K562 (cell line): Measurements from ENCODE around the gene NACC1. TPM values are rescaled to one million over a fixed set of nuclear protein-coding genes. Genes with fewer than 3 reads are reported as not detected.

Source experiments
- ATAC-seq: fragments of 200-7000 bp; cut with Tn5 transposase; 3 replicates; pipeline ENCODE4 v1.9.1; 2020; ENCODE audit warnings: moderate library complexity
- BruUV-seq: library from RNA; stranded (reverse); fragments of 400-500 nt; replicated peaks from 2 replicates; lab custom pipeline; 2021; lab: Mats Ljungman, UMichigan
- CTCF ChIA-PET: fragments of 300-600 bp; formaldehyde crosslinking; extraction: SDS; loops from one replicate; lab custom pipeline; 2021; ENCODE audit warnings: low intra/inter-chr PET ratio; lab: Yijun Ruan, JAX
- POLR2A ChIA-PET: fragments of 300-600, 350-650 bp; sonication (Branson Sonifier 250); formaldehyde crosslinking; extraction: SDS; loops from one replicate; lab custom pipeline; 2021; ENCODE audit warnings: antibody characterized with exemption, inconsistent platforms; lab: Yijun Ruan, JAX
- DNase-seq, 4 experiments: peaks; one replicate each; pipeline versions ENCODE4 v3.0.0 to v3.0.0-alpha.2; 2011 to 2018; ENCODE audit warnings: low spot score in 3 of 4, mixed read lengths in 3 of 4; ENCODE audit errors: extremely low read depth in 1 of 4
- FAIRE-seq: peaks from 2 replicates; lab custom pipeline; 2011; peaks lifted over from hg19 to GRCh38; lab: Jason Lieb, UNC
- H2AFZ ChIP-seq: 2 replicates; pipeline ENCODE4 v1.6.0; 2011; ENCODE audit warnings: low read depth, low read length, control low read depth, inconsistent platforms
- H3K27ac ChIP-seq: fragments of 200-600 bp; 3 replicates; pipeline ENCODE4 v1.8.0; 2011; ENCODE audit warnings: low read depth, mild to moderate bottlenecking, control low read depth, inconsistent platforms, low read length, moderate library complexity, mixed read lengths; ENCODE audit errors: extremely low read depth
- H3K27me3 ChIP-seq, 2 experiments: fragments of 300-600 bp in 1 of 2; 2 replicates in 1 of 2; 3 replicates in 1 of 2; pipeline versions ENCODE4 v1.6.0 to v1.8.0; 2011; ENCODE audit warnings: inconsistent platforms in 2 of 2, low read length in 2 of 2, mild to moderate bottlenecking in 1 of 2, mixed read lengths in 1 of 2, moderate library complexity in 1 of 2; ENCODE audit not compliant: control insufficient read depth in 2 of 2, insufficient read depth in 2 of 2
- H3K36me3 ChIP-seq: fragments of 300-600 bp; 3 replicates; pipeline ENCODE4 v1.8.0; 2011; ENCODE audit warnings: mild to moderate bottlenecking, low read length, inconsistent platforms; ENCODE audit not compliant: control insufficient read depth, insufficient read depth
- H3K4me1 ChIP-seq, 2 experiments: fragments of 200-600 bp in 1 of 2; replicated peaks in 1 of 2; 2 replicates in 1 of 2; 3 replicates in 1 of 2; pipeline versions ENCODE4 v1.5.1 to v1.8.0; 2011; ENCODE audit warnings: inconsistent platforms in 2 of 2, low read length in 2 of 2, mild to moderate bottlenecking in 1 of 2, mixed read lengths in 1 of 2, moderate library complexity in 1 of 2; ENCODE audit not compliant: control insufficient read depth in 2 of 2, insufficient read depth in 2 of 2
- H3K4me2 ChIP-seq: 2 replicates; pipeline ENCODE4 v1.6.1; 2011; ENCODE audit warnings: low read length, control low read depth, inconsistent platforms, mixed read lengths; ENCODE audit not compliant: insufficient read depth
- H3K4me3 ChIP-seq: fragments of 200-600 bp; sonication (generic), shearing (Covaris generic); 2 replicates; pipeline ENCODE4 v1.5.1; 2016; ENCODE audit warnings: control low read depth, inconsistent platforms
- H3K79me2 ChIP-seq: fragments of 200-600 bp; 3 replicates; pipeline ENCODE4 v1.8.0; 2011; ENCODE audit warnings: low read length, inconsistent platforms; ENCODE audit not compliant: control insufficient read depth, insufficient read depth
- H3K9ac ChIP-seq, 2 experiments: 2 replicates each; pipeline versions ENCODE4 v1.6.0 to v1.6.1; 2011; ENCODE audit warnings: low read depth in 2 of 2, low read length in 2 of 2, control low read depth in 1 of 2, inconsistent platforms in 1 of 2, mild to moderate bottlenecking in 1 of 2, mixed read lengths in 1 of 2; ENCODE audit not compliant: insufficient read depth in 1 of 2
- H3K9me1 ChIP-seq: one replicate; pipeline ENCODE4 v1.6.0; 2011; ENCODE audit warnings: inconsistent platforms, mild to moderate bottlenecking, low read length, moderate library complexity; ENCODE audit not compliant: control insufficient read depth, insufficient read depth
- H3K9me3 ChIP-seq: replicated peaks from 2 replicates; pipeline ENCODE4 v1.5.1; 2011; ENCODE audit warnings: low read depth, low read length, inconsistent platforms; ENCODE audit not compliant: control insufficient read depth, insufficient read depth
- H4K20me1 ChIP-seq: replicated peaks from 2 replicates; pipeline ENCODE4 v1.6.1; 2011; ENCODE audit warnings: low read length, inconsistent platforms, mixed read lengths; ENCODE audit not compliant: control insufficient read depth, insufficient read depth
- EHMT2 ChIP-seq: fragments of 450-650 bp; IDR thresholded peaks from 2 replicates; pipeline ENCODE4 v1.6.1; 2018; ENCODE audit warnings: antibody characterized with exemption
- ETV1 ChIP-seq: fragments of 450-650 bp; conservative IDR thresholded peaks from 2 replicates; pipeline ENCODE4 v1.6.1; 2016; ENCODE audit warnings: missing genetic modification characterization, control low read depth, low read depth, missing compliant biosample characterization
- FOSL1 ChIP-seq: fragments of 200-800 bp; sonication (Bioruptor generic); conservative IDR thresholded peaks from 2 replicates; pipeline ENCODE4 v1.6.1; 2016; ENCODE audit warnings: missing genetic modification characterization, missing compliant biosample characterization
- HIVEP1 ChIP-seq: fragments of 250-450 bp; sonication (Bioruptor Pico); IDR thresholded peaks from 2 replicates; pipeline ENCODE4 v1.4.0; 2020; ENCODE audit warnings: mild to moderate bottlenecking
- KDM2B ChIP-seq: fragments of 250-450 bp; sonication (Bioruptor Pico); IDR thresholded peaks from 2 replicates; pipeline ENCODE4 v1.8.0; 2021; ENCODE audit warnings: mild to moderate bottlenecking, moderate library complexity
- MCM3 ChIP-seq: fragments of 450-650 bp; IDR thresholded peaks from 2 replicates; pipeline ENCODE4 v1.6.1; 2016
- MEF2A ChIP-seq: IDR thresholded peaks from 2 replicates; pipeline ENCODE4 v1.6.1; 2011; ENCODE audit warnings: low read depth, mild to moderate bottlenecking, low read length, moderate library complexity; ENCODE audit not compliant: control insufficient read depth
- NR1H2 ChIP-seq: sonication (generic); formaldehyde crosslinking; IDR thresholded peaks from 2 replicates; pipeline ENCODE4 v1.4.0; 2020; ENCODE audit warnings: mild to moderate bottlenecking, missing genetic modification reagents
- SUPT5H ChIP-seq: fragments of 450-650 bp; IDR thresholded peaks from 2 replicates; pipeline ENCODE4 v1.6.1; 2016
- TEAD4 ChIP-seq, 2 experiments: sonication (generic) in 1 of 2; formaldehyde crosslinking in 1 of 2; IDR thresholded peaks; 2 replicates each; pipeline versions ENCODE4 v1.6.1 to v1.8.0; 2012 to 2022; ENCODE audit warnings: borderline replicate concordance in 1 of 2, inconsistent platforms in 1 of 2, low read length in 1 of 2, mild to moderate bottlenecking in 1 of 2, missing genetic modification reagents in 1 of 2
- ZNF551 ChIP-seq: fragments of 250-450 bp; sonication (Bioruptor Pico); IDR thresholded peaks from 2 replicates; pipeline ENCODE4 v1.5.0; 2021; ENCODE audit warnings: mild to moderate bottlenecking, moderate library complexity
- WGBS: fragments of 100-300 bp; shearing (Covaris generic); methylation state at CpG from one replicate; pipeline ENCODE4 v1.1.6; 2016; ENCODE audit warnings: low coverage, mixed read lengths; ENCODE audit not compliant: insufficient coverage; ENCODE audit errors: missing lambda C conversion rate; 5-methylcytosine and 5-hydroxymethylcytosine counted together
- in situ Hi-C: fragments of 300-500 bp; cut with MboI; formaldehyde crosslinking; loops from 4 replicates; pipeline ENCODE4 v1.15.0; 2018; ENCODE audit warnings: inconsistent platforms, mixed read lengths
- intact Hi-C: fragments of 100-400 bp; cut with micrococcal nuclease; formaldehyde crosslinking; loops from 2 replicates; pipeline ENCODE4 v1.14.2; 2022
- polyA plus RNA-seq, 8 experiments: library from polyadenylated mRNA; depleted of rRNA in 4 of 8; stranded (reverse) in 5 of 8; unstranded in 3 of 8; fragments of >200 nt; fragmentation: Nextera tagmentation in 2 of 8; fragmentation: Illumina TruSeq in 1 of 8; extraction: Ambion mirVana in 2 of 8; extraction: Trizol in 1 of 8; gene quantifications; 2 replicates each; pipeline versions ENCODE4 v1.2.1 to v1.2.3, GENCODE V29; 2011 to 2014; ENCODE audit warnings: inconsistent platforms in 1 of 8, missing spikeins in 1 of 8
- total RNA-seq, 7 experiments: library from RNA; depleted of rRNA in 6 of 7; stranded (reverse); fragments of >200 nt in 6 of 7; fragmentation: Illumina TruSeq in 2 of 7; extraction: Trizol in 2 of 7; gene quantifications; 2 replicates each; pipeline versions ENCODE4 v1.2.1 to v1.2.3, GENCODE V29; 2011 to 2021; ENCODE audit warnings: low replicate concordance in 1 of 7
- TF ChIP-seq, protein P1 (sequence below): fragments of 450-650 bp; formaldehyde crosslinking; IDR thresholded peaks from 2 replicates; pipeline ENCODE4 v1.4.0; 2020; ENCODE audit warnings: mild to moderate bottlenecking, moderate library complexity
- TF ChIP-seq, protein P2 (sequence below): fragments of 250-450 bp; sonication (Bioruptor Pico); IDR thresholded peaks from 2 replicates; pipeline ENCODE4 v1.5.0; 2021
- TF ChIP-seq, protein P3 (sequence below): fragments of 450-650 bp; IDR thresholded peaks from 2 replicates; pipeline ENCODE4 v1.6.1; 2017; ENCODE audit warnings: mild to moderate bottlenecking, moderate library complexity
- TF ChIP-seq, protein P4 (sequence below): sonication (generic); formaldehyde crosslinking; IDR thresholded peaks from 2 replicates; pipeline ENCODE4 v1.9.0; 2022; ENCODE audit warnings: mild to moderate bottlenecking, missing genetic modification reagents

NACC1 gene
- total and polyA plus RNA-seq, 9 of the 15 experiments (the other 6 are each of a cell fraction or from before 2014, with no cell fraction given), result 0.04 to 96.6 (median 25.8) TPM

DNA sequence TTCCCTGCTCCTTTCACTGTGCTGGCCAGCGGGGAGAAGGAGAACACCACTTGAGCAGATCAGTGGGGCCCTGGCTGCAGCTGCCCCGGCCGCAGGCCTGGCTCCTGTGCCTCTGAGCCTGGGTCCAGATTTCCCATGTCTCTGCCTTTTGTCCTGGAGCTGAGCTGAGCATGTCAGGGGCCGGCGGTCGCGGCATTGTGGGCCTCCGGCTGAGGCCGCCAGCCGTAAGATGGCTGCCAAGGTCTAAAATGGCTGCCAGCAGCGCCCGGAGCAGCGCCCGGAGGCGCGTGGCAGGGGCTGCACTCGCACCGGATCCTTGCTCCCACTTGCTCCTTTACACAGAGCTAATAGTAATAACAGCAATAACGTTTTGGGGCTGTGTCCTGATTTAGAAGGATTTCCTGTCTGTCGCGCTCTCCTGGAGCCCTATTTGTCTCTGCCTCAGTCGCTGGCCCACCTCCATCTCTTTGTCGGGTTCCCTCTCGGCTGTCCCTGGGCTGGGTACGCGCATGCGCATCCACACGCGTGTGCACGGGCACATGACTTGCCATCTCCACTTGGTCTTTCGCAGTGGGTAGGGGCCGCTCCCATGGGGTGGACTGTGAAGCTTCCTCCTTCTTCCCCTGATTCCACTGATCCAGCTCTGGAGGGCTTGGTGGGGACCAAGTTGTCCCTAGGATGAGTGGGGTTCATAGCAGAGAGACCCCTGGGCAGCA, 47.5 kb upstream of the NACC1 start (continued):
- TF ChIP-seq TEAD4 (IDR thresholded peaks at IDR 0.05; ENCODE audit: low read length), result peak; percentile 24; the same call in 1 of the 2 replicates
- no peak for TF ChIP-seq TEAD4 (CRISPR knock-in tag; IDR thresholded peaks at IDR 0.05; ENCODE audit: borderline replicate concordance)

DNA sequence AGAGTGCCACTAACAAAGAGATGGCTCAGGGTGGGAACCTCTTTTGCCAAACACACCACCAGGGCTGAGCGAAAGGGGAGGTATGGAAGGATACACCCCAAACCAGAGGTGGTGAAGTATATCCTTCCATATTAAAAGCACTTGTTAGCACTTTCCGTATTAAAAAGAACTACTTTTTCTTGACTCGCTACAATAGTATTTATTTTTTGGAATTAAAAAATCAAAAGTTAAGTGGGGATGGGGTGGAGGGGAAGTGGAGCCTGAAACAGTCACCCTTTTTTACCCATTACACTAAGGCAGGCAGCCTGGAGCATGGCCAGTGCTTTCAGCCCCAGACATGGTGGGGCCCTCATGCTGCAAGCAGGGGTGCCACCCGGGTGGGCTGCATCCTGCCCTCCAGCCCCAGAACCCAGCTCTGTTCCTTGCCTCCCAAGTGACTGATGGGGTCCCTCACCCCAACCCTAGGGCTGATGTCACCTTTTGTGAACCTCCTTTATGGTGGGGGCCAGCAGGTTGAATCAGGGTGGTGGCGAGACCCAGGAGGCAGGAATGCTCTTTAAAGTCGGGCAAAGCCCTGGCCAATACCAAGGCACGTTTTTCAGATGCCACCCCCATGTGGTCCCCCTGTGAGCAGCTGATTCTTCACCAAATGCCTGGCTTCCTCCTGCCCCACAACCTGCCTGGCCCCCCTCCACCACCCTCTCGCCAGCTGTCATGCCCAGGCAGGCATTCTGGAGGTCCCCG, 46.4 kb upstream of the NACC1 start:
- Histone ChIP-seq H3K27ac (no peak overlapping the region), H3K4me2 (no peak overlapping the region), H4K20me1 (no peaks in the 10 kb centered on the region), H3K4me1 (peaks cover 38 to 80% of the 10 kb centered on the region in 2 experiments), H3K9me3 (no peaks in the 10 kb centered on the region), H3K27me3 (no peaks in the 10 kb centered on the region), H3K9ac (peak overlapping the region in 1 of 2 experiments; percentile 70; a peak in 2 of 4 replicates), H3K4me3 (no peak overlapping the region), H3K9me1 (peaks cover 5% of the 10 kb centered on the region), H3K79me2 (peaks cover 23% of the 10 kb centered on the region; the same call in 2 of the 3 replicates), H3K36me3 (peaks cover 26% of the 10 kb centered on the region; the same call in 2 of the 3 replicates), H2AFZ (no peak overlapping the region)
- no TSS peak for BruUV-seq
- FAIRE-seq, result no peak
- no peak for ATAC-seq
- in situ Hi-C loops (no loop called here), intact Hi-C loops (no loop called here)
- 80% methylated on average over 9 of the region's 9 CpGs for WGBS
- ChIA-PET POLR2A (interaction anchor here (0.9 to 2.0 kb wide), 2 partner anchors 10 to 13 kb away, joined by 5 to 14 read pairs; no protein-coding TSS in a partner anchor), CTCF (no interaction called here)
- no peak for DNase-seq
- TF ChIP-seq FOSL1 (tag) (no peak), KDM2B (CRISPR knock-in tag) (no peak), EHMT2 (no peak), MEF2A (no peak), HIVEP1 (CRISPR knock-in tag) (no peak), ETV1 (tag) (no peak), NR1H2 (CRISPR knock-in tag) (no peak), MCM3 (no peak), ZNF551 (no peak), SUPT5H (no peak)
- TF ChIP-seq, protein P1, sequence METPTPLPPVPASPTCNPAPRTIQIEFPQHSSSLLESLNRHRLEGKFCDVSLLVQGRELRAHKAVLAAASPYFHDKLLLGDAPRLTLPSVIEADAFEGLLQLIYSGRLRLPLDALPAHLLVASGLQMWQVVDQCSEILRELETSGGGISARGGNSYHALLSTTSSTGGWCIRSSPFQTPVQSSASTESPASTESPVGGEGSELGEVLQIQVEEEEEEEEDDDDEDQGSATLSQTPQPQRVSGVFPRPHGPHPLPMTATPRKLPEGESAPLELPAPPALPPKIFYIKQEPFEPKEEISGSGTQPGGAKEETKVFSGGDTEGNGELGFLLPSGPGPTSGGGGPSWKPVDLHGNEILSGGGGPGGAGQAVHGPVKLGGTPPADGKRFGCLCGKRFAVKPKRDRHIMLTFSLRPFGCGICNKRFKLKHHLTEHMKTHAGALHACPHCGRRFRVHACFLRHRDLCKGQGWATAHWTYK, result no peak
- TF ChIP-seq, protein P2, sequence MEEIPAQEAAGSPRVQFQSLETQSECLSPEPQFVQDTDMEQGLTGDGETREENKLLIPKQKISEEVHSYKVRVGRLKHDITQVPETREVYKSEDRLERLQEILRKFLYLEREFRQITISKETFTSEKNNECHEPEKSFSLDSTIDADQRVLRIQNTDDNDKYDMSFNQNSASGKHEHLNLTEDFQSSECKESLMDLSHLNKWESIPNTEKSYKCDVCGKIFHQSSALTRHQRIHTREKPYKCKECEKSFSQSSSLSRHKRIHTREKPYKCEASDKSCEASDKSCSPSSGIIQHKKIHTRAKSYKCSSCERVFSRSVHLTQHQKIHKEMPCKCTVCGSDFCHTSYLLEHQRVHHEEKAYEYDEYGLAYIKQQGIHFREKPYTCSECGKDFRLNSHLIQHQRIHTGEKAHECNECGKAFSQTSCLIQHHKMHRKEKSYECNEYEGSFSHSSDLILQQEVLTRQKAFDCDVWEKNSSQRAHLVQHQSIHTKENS (CRISPR knock-in tag), result no peak
- TF ChIP-seq, protein P3, sequence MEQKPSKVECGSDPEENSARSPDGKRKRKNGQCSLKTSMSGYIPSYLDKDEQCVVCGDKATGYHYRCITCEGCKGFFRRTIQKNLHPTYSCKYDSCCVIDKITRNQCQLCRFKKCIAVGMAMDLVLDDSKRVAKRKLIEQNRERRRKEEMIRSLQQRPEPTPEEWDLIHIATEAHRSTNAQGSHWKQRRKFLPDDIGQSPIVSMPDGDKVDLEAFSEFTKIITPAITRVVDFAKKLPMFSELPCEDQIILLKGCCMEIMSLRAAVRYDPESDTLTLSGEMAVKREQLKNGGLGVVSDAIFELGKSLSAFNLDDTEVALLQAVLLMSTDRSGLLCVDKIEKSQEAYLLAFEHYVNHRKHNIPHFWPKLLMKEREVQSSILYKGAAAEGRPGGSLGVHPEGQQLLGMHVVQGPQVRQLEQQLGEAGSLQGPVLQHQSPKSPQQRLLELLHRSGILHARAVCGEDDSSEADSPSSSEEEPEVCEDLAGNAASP, result no peak
- TF ChIP-seq, protein P4, sequence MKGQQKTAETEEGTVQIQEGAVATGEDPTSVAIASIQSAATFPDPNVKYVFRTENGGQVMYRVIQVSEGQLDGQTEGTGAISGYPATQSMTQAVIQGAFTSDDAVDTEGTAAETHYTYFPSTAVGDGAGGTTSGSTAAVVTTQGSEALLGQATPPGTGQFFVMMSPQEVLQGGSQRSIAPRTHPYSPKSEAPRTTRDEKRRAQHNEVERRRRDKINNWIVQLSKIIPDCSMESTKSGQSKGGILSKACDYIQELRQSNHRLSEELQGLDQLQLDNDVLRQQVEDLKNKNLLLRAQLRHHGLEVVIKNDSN (CRISPR knock-in tag), result no peak
